Neural progenitor cell (in vitro differentiated cells): ENCODE results near the gene JADE2.

Source experiments
- CTCF ChIP-seq: fragments of 200-600 bp; sonication (generic); IDR thresholded peaks from 2 replicates; pipeline ENCODE4 v1.5.1; 2017; ENCODE audit warnings: antibody characterized with exemption, mild to moderate bottlenecking
- EZH2phosphoT487 ChIP-seq: fragments of 200-600 bp; sonication (generic); IDR thresholded peaks from 2 replicates; pipeline ENCODE4 v1.6.1; 2017; ENCODE audit warnings: antibody characterized with exemption

- TF ChIP-seq CTCF = no peak
- no peak for TF ChIP-seq EZH2phosphoT487
Observed at GRCh38 chr5:134580001-134580460, 54.6 kb downstream of the JADE2 start.
